Metanephros (tissue), 2 donors: ENCODE results near the gene SLC25A51. TPM values are rescaled to one million over a fixed set of nuclear protein-coding genes. Genes with fewer than 3 reads are reported as not detected.

Experiments
- small RNA-seq: library from RNA; depleted of rRNA; stranded (forward); fragments of <200 nt; gene quantifications from one replicate; pipeline ENCODE3, GENCODE V24; 2014; ENCODE audit warnings: low replicate concordance
- total RNA-seq: library from RNA; depleted of rRNA; stranded (reverse); fragments of >200 nt; gene quantifications from one replicate; pipeline ENCODE4 v1.2.3, GENCODE V29; 2014

Gene SLC25A51, protein sequence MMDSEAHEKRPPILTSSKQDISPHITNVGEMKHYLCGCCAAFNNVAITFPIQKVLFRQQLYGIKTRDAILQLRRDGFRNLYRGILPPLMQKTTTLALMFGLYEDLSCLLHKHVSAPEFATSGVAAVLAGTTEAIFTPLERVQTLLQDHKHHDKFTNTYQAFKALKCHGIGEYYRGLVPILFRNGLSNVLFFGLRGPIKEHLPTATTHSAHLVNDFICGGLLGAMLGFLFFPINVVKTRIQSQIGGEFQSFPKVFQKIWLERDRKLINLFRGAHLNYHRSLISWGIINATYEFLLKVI
- 34.2 TPM for total RNA-seq

DNA sequence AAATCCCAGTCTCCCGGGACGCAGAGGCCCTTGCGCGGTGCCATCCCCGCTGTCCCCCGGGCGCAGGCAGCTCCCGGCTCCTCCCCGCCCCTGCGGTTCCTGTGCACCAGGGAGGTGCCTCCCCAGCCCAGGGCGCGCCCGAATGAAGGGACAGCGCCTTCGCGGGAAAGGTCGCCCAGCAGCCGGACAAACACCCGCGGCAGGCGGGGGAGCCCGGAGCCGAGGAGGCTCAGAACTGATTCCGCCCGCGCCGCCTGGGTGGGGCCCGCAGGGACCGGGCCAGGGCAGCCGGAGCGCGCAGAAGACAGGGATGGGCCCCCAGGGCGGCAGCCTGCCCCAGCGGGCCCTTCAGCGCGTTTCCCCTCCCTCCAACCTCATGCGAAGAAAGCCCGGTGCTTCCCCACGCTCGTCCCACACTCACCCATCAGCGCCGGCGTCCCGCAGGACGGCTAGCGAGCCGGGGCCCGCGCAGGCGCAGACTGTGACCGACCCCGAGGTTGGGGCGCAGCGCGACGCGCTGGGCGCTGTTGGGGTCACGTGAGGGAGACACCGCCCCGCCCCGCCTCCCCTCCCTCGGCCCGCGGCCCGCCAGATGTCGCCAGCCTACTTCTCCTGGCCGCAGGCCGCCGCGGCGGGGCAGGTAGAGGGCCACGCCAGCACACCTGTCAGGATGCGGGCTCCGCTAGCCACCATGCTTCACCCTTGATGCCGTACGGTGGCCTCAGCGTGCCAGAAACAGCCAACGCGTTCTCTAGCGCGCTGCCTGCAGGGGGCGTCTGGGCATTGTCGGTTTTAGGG lies at the start of gene SLC25A51:
Gene SLC25A51 (minus strand): TSS at position 481 of the 798 bp plus-strand sequence. CDS start 15,577 bp downstream, outside the sequence.

Small RNA genes within 50 kb of the gene (small RNA-seq; reads per million reads assigned to genes)
- not detected for gene RNU7-124P

Other genes with a start within 250 kb of the SLC25A51 start
- 6.8 TPM for gene TRMT10B, start 150.3 kb downstream of the SLC25A51 start, total RNA-seq
- 33.7 TPM for gene EXOSC3, start 119.1 kb downstream of the SLC25A51 start, total RNA-seq
- gene DCAF10, start 103.3 kb downstream of the SLC25A51 start, total RNA-seq = 29.8 TPM
- 21.2 TPM for gene SHB, start 165.1 kb upstream of the SLC25A51 start, total RNA-seq